ENCODE measurements around the gene CEACAM19. TPM values are rescaled to one million over a fixed set of nuclear protein-coding genes. Genes with fewer than 3 reads are reported as not detected.

CEACAM19 gene
- total and polyA plus RNA-seq, 2 donors (not counting 3 experiments of a cell fraction or from before 2014, with no cell fraction given), result 9.9 to 14.5 TPM

GRCh38 chr19:44702551-44703176 is 31.4 kb downstream of the CEACAM19 start:
- no peak overlapping the region for H3K27ac ChIP-seq (ENCODE audit: insufficient read depth, low read depth, low read length)
- no peak overlapping the region for H3K4me3 ChIP-seq (replicated peaks in 1 of 3; ENCODE audit: insufficient read depth in 1 of 3, low read depth in 1 of 3, low read length in 3 of 3)
- no peaks in the 10 kb centered on the region for H3K27me3 ChIP-seq (ENCODE audit: control insufficient read depth in 2 of 2, insufficient read depth in 2 of 2, low read length in 2 of 2)
- FAIRE-seq, result no peak
- dilution Hi-C loops (cut with MboI; ENCODE audit: extremely low pct_ligation_motif_present, low sequenced_read_pairs) (no loop called here), intact Hi-C loops (cut with micrococcal nuclease) (no loop called here)
- H3K9me1 ChIP-seq (replicated peaks; ENCODE audit: control insufficient read depth, extremely low read depth, insufficient read depth, low read length), result no peaks in the 10 kb centered on the region
- H3K4me2 ChIP-seq (ENCODE audit: insufficient read depth, low read length), result no peak overlapping the region
- no peaks in the 10 kb centered on the region for H4K20me1 ChIP-seq (replicated peaks; ENCODE audit: control insufficient read depth, extremely low read depth, insufficient read depth, low read length)
- BruUV-seq (replicated peaks), result no TSS peak
- no peak overlapping the region for H3K9ac ChIP-seq (replicated peaks; ENCODE audit: extremely low read depth, insufficient read depth, low read length)
- no peaks in the 10 kb centered on the region for H3K36me3 ChIP-seq (ENCODE audit: control insufficient read depth in 2 of 2, extremely low read depth in 1 of 2, insufficient read depth in 2 of 2, low read length in 2 of 2)
- H2AFZ ChIP-seq (ENCODE audit: low read depth, low read length), result no peak overlapping the region
- no peaks in the 10 kb centered on the region for H3K9me3 ChIP-seq (replicated peaks; ENCODE audit: control insufficient read depth, insufficient read depth, low read length)
- no peak for DNase-seq (ENCODE audit: low read depth, low spot score)
- CTCF ChIA-PET, result interaction anchor here (1.0 to 1.3 kb wide), 2 partner anchors 13 to 21 kb away, joined by 3 to 5 read pairs; no protein-coding TSS in a partner anchor
- POLR2A ChIA-PET, result no interaction called here
- no peak for TF ChIP-seq POLR2A (IDR thresholded peaks at IDR 0.05; ENCODE audit: low read depth, low read length)
- TF ChIP-seq, protein P1, sequence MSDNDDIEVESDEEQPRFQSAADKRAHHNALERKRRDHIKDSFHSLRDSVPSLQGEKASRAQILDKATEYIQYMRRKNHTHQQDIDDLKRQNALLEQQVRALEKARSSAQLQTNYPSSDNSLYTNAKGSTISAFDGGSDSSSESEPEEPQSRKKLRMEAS (IDR thresholded peaks at IDR 0.05; ENCODE audit: insufficient read depth, insufficient read length), result no peak
- TF ChIP-seq CTCF (IDR thresholded peaks at IDR 0.05; ENCODE audit: extremely low read depth in 1 of 2, insufficient read depth in 1 of 2, low read depth in 1 of 2, low read length in 2 of 2), result no peak
- no peak for TF ChIP-seq POLR2AphosphoS5 (IDR thresholded peaks at IDR 0.05; ENCODE audit: insufficient read depth, low read depth, low read length)
- H3K79me2 ChIP-seq (ENCODE audit: control insufficient read depth, insufficient read depth, low read length), result no peaks in the 10 kb centered on the region
- no peaks in the 10 kb centered on the region for H3K4me1 ChIP-seq (ENCODE audit: control insufficient read depth, extremely low read depth, insufficient read depth, low read length)
